HG02840 (cell line): ENCODE data around the gene VOPP1.

Experiments used
- ATAC-seq: cut with Tn5 transposase; IDR thresholded peaks from one replicate; pipeline ENCODE4 v1.9.1; 2021; ENCODE audit warnings: mild to moderate bottlenecking, moderate library complexity, moderate number of reproducible peaks; ENCODE audit not compliant: unreplicated experiment, low FRiP score

VOPP1 gene

GRCh38 chr7:55441774-55442522, 130.4 kb downstream of the VOPP1 start:
- no peak for ATAC-seq

GRCh38 chr7:55441002-55441401, 131.3 kb downstream of the VOPP1 start:
- ATAC-seq = no peak

DNA sequence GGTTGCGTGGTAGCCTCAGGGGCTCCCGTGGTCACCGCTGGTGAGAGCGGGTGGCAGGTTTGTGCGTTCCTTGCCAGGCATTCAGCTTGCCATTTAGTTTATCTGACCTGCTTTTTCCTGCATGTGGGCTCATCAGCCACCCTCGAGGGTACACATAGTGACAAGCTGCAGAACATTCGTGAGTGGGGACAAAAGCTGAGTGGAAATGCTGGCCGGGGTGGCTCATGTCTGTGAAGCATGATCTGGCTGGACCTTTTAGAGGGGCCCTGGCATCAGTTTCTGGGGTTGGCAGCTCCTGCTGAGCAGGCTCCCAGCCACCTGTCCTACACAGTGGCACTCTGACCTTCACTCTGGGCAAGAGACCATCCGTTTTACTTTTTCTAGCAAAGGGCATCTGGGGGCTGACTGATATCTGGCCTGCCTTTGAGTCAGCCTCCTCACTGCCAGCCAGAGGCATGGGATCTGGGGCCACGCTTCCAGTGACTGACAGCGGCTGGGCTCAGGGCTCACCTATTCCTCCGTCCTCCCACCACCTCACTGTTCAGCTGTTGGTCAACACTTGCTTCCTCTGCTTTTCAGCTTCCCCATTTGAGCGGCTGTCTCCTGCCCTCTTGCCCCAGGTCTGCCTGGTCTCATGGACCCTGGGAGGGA, 132.1 kb downstream of the VOPP1 start:
- ATAC-seq = no peak

- no peak for ATAC-seq
Observed at GRCh38 chr7:55439627-55440026, 132.7 kb downstream of the VOPP1 start.

GRCh38 chr7:55438757-55439525, 133.4 kb downstream of the VOPP1 start:
- ATAC-seq = no peak

- no peak for ATAC-seq
Observed at GRCh38 chr7:55438085-55438756, 134.1 kb downstream of the VOPP1 start.

DNA sequence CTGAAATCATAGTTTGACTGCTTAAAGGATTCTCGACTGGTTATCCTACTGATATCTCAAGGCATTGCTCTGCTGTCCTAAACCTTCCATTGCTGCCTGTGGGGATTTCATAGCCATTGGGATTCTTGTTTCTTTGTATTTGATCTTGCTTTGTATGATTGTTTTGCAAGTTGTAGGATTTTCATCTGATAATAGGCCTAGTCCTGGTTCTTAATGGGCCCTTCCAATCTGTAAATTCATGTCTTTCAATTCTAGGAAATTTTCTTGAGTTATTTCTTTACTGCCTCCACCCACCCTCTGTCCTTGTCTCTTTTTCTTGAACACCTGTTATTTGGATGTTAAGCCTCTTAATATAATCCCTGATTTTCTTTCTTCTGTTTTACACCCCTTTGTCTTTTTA, 134.9 kb downstream of the VOPP1 start:
- ATAC-seq = no peak

- no peak for ATAC-seq
Observed at GRCh38 chr7:55436457-55436856, 135.8 kb downstream of the VOPP1 start.

GRCh38 chr7:55435466-55435865, 136.8 kb downstream of the VOPP1 start:
- ATAC-seq = no peak

- ATAC-seq = no peak
Observed at GRCh38 chr7:55432939-55433784, 139.1 kb downstream of the VOPP1 start.

DNA sequence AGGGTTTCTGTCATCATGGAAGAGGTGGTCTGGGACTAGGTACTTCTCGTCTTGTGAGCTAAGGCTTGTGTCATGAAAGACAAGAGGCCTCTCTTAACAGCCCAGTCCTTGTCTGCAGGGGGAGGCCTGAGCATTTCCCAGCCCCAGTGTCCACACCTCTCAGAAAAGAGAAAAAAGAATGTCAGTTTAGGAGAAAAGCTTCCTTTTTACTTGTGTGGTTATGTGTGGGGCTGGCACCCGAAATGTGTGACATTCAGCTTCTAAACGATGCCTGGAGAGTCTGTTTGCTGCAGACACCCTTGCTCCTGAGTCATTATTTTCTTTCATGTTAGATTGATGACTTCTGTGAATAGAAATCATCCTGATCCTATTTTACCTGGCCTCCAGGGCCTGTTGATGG, 139.8 kb downstream of the VOPP1 start:
- ATAC-seq = no peak

DNA sequence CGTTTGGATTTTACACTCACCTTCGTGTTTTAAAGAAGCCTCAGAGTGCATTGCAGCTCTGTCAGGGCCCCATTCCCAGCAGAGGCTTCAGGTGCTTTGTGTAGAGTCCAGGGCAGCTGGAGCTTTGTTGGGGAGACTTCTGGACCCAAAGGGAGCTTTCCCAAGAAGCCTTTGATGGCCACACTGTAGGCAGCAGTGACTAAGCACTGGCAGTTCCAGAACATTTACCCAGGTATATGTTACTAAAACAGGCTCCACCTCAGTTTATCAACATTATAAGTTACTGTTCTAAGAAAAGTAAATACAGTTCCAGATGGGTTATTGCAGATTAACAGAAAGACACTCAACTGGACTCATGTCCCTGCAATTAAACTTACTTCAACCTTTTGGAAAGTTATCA, 140.4 kb downstream of the VOPP1 start:
- ATAC-seq = no peak

GRCh38 chr7:55429835-55430499, 142.3 kb downstream of the VOPP1 start:
- no peak for ATAC-seq

- no peak for ATAC-seq
Observed at GRCh38 chr7:55427800-55428199, 144.5 kb downstream of the VOPP1 start.

- ATAC-seq = no peak
Observed at GRCh38 chr7:55427342-55427741, 145.0 kb downstream of the VOPP1 start.

DNA sequence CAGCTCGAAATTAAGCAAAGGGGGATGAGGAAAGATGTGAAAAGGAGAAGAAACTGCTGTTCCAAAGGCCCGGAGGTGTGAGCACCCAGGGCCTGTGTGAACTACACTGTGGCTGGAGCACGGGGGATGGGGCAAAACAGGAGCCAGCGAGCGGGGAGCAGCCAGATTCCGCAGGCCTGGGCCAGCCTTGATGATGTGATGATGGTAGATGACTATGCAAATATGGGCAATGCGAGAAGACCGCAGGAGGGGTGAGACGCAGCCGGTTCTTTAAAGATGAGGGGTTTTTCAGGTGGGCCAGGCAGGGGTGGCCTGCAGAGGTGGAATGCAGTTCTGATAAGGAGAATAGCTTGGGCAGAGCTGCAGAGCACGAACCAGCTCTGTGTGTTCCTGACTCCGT, 145.6 kb downstream of the VOPP1 start:
- ATAC-seq = no peak

DNA sequence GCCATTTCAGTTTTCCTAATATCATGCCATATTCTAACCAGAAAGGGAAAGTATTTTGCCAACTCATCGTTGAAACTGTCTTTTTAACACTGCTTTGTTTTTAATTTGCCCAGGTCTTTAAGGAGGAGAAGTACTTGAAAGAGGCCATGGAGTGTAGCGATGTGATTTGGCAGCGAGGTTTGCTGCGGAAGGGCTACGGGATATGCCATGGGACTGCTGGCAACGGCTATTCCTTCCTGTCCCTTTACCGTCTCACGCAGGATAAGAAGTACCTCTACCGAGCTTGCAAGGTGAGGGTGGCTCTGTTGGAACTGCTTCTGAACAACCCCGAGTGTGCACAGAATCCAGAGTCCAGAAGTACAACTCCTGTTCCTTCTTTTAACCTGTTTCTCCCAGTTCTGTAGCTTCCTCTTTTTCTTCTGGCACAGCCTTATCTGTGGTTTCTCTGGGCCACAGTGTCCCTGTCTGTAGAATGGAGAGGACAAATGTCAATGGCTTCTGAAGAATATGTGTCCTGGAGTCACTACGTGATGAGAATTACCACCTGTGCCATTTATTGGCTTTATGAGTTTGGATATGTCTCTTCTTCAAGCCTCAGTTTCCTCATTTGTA, 147.1 kb downstream of the VOPP1 start:
- ATAC-seq = no peak

- ATAC-seq = no peak
Observed at GRCh38 chr7:55423891-55424290, 148.4 kb downstream of the VOPP1 start.

DNA sequence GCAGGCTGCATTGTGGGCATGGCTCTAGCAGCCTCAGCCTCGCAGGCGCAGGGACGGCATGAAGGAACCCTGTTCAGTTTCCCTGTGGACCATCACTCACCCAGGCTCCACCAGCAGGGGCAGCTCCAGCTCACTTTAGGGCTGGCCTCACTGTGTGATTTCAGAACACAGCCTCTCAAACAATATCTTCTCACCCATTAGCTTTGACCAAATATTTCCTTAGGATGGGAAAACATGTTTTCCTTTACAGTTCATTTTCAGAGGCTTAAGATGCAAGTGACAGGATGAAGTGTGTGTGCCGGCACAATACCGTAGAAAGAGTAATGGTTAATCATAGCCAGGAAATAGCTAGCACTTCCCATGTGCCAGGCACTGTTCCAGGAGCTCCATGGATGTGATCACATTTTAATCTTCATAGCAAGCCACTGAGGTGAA, 149.0 kb downstream of the VOPP1 start:
- no peak for ATAC-seq
